Measurements from ENCODE around the gene TMPRSS3. TPM values are rescaled to one million over a fixed set of nuclear protein-coding genes. Genes with fewer than 3 reads are reported as not detected.
A peak's percentile ranks its signal among the peaks of the same experiment; 100 is the strongest.

The TMPRSS3 gene
- total RNA-seq, 1 donor from 2014 or later: not detected

GRCh38 chr21:42418886-42419285, 23.0 kb upstream of the TMPRSS3 start:
- TF ChIP-seq EZH2phosphoT487 (IDR thresholded peaks at IDR 0.05): no peak
- no peak for TF ChIP-seq CTCF (IDR thresholded peaks at IDR 0.05)
- no peak overlapping the region for H3K4me3 ChIP-seq
- no peak overlapping the region for H3K4me2 ChIP-seq
- peaks cover 2% of the 10 kb centered on the region for H3K9me3 Mint-ChIP-seq
- H3K9ac ChIP-seq: no peak overlapping the region
- peaks cover 13% of the 10 kb centered on the region for H3K4me1 Mint-ChIP-seq
- no peaks in the 10 kb centered on the region for H3K4me1 ChIP-seq
- H3K79me2 ChIP-seq (ENCODE audit: low read depth): no peaks in the 10 kb centered on the region
- no peaks in the 10 kb centered on the region for H3K9me3 ChIP-seq (ENCODE audit: low read depth)
- peaks cover 2% of the 10 kb centered on the region for H3K27me3 Mint-ChIP-seq (ENCODE audit: insufficient read depth, low read depth)
- no peak overlapping the region for H2AFZ ChIP-seq (replicated peaks)
- H3K4me3 Mint-ChIP-seq: no peak overlapping the region
- no peaks in the 10 kb centered on the region for H3K36me3 ChIP-seq
- H4K20me1 ChIP-seq (ENCODE audit: low read depth): no peaks in the 10 kb centered on the region
- no peaks in the 10 kb centered on the region for H3F3A ChIP-seq (ENCODE audit: low read depth)
- H3K27ac Mint-ChIP-seq: no peak overlapping the region
- no peaks in the 10 kb centered on the region for H3K27me3 ChIP-seq
- DNase-seq (ENCODE audit: low spot score): no peak
- no peaks in the 10 kb centered on the region for H3K36me3 Mint-ChIP-seq
- no peak overlapping the region for H3K27ac ChIP-seq

- H3K27ac ChIP-seq: no peak overlapping the region
- H3F3A ChIP-seq (ENCODE audit: low read depth): no peaks in the 10 kb centered on the region
- H3K27me3 ChIP-seq: no peaks in the 10 kb centered on the region
- Mint-ChIP-seq H3K27me3 (ENCODE audit: insufficient read depth, low read depth) (peaks cover 2% of the 10 kb centered on the region), H3K4me1 (peaks cover 16% of the 10 kb centered on the region), H3K4me3 (no peak overlapping the region), H3K9me3 (peaks cover 2% of the 10 kb centered on the region), H3K27ac (no peak overlapping the region), H3K36me3 (no peaks in the 10 kb centered on the region)
- H4K20me1 ChIP-seq (ENCODE audit: low read depth): no peaks in the 10 kb centered on the region
- no peak overlapping the region for H2AFZ ChIP-seq (replicated peaks)
- no peaks in the 10 kb centered on the region for H3K4me1 ChIP-seq
- no peak for DNase-seq (ENCODE audit: low spot score)
- TF ChIP-seq CTCF (IDR thresholded peaks at IDR 0.05) (no peak), EZH2 (IDR thresholded peaks at IDR 0.05) (no peak), EZH2phosphoT487 (IDR thresholded peaks at IDR 0.05) (no peak)
- H3K36me3 ChIP-seq: no peaks in the 10 kb centered on the region
- H3K9ac ChIP-seq: no peak overlapping the region
- H3K4me3 ChIP-seq: no peak overlapping the region
- no peak overlapping the region for H3K4me2 ChIP-seq
- H3K79me2 ChIP-seq (ENCODE audit: low read depth): no peaks in the 10 kb centered on the region
- H3K9me3 ChIP-seq (ENCODE audit: low read depth): no peaks in the 10 kb centered on the region
These were observed 21.7 kb upstream of the TMPRSS3 start for GRCh38 chr21:42417533-42417932.

DNA sequence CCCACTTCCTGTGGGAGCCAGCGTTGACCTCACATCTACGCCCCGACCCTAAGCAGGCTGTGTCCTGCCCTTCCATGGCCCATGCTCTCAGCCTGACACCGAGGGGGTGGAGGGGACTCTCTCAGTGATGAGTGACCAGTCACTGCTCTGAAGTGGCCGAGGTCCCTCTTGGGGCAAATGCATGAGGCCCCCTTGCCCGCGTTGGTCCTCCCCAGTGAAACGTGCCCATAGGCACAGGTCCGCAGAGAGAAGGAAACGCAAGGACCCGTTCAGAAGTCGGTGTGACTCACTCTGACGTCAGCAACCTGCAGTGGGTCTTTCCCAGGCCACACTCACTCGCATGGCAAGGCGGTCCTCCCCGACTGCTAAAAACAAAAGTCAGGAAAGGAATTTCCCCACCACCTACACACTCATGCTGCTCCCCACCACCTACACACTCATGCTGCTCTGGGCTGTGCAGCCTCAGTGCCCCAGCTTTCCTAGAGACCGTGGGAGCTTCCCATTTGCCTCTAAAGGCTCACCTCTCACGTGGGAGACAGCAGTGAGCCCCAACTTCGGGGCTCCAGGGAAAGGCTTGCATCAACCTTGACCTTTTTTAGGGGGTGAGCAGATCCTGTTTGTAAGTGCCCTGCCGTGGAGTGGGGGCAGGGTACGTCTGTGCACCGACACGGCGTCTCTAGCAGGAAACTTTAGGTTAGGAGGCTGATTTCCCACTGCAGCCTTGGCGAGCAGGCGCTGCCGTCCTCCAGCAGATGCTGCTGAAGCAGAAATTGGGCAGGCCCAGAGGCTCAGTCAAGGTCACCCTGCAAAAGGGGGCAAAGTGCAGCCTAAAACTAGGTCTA, 19.3 kb upstream of the TMPRSS3 start:
- Mint-ChIP-seq H3K4me1 (peaks cover 16% of the 10 kb centered on the region), H3K27me3 (ENCODE audit: insufficient read depth, low read depth) (peaks cover 2% of the 10 kb centered on the region), H3K9me3 (no peaks in the 10 kb centered on the region), H3K27ac (peak overlapping the region; percentile 50), H3K36me3 (no peaks in the 10 kb centered on the region), H3K4me3 (no peak overlapping the region)
- Histone ChIP-seq H3K4me2 (no peak overlapping the region), H3K4me3 (no peak overlapping the region), H3K36me3 (no peaks in the 10 kb centered on the region), H4K20me1 (ENCODE audit: low read depth) (no peaks in the 10 kb centered on the region), H3K9ac (no peak overlapping the region), H3F3A (ENCODE audit: low read depth) (peaks cover 1% of the 10 kb centered on the region), H3K27me3 (no peaks in the 10 kb centered on the region), H3K9me3 (ENCODE audit: low read depth) (no peaks in the 10 kb centered on the region), H2AFZ (replicated peaks) (no peak overlapping the region), H3K4me1 (no peaks in the 10 kb centered on the region), H3K79me2 (ENCODE audit: low read depth) (no peaks in the 10 kb centered on the region), H3K27ac (no peak overlapping the region)
- no peak for DNase-seq (ENCODE audit: low spot score)
- no peak for TF ChIP-seq CTCF (IDR thresholded peaks at IDR 0.05)
- TF ChIP-seq EZH2 (IDR thresholded peaks at IDR 0.05): no peak
- no peak for TF ChIP-seq EZH2phosphoT487 (IDR thresholded peaks at IDR 0.05)

Data from neural progenitor cell (in vitro differentiated cells).